ENCODE data around the gene FAM240A.

Gene FAM240A

GRCh38 chr3:46624975-46625490 is 12.7 kb downstream of the FAM240A start:
- in situ Hi-C loops (cut with MboI; ENCODE audit: low sequenced_read_pairs) = no loop called here

DNA sequence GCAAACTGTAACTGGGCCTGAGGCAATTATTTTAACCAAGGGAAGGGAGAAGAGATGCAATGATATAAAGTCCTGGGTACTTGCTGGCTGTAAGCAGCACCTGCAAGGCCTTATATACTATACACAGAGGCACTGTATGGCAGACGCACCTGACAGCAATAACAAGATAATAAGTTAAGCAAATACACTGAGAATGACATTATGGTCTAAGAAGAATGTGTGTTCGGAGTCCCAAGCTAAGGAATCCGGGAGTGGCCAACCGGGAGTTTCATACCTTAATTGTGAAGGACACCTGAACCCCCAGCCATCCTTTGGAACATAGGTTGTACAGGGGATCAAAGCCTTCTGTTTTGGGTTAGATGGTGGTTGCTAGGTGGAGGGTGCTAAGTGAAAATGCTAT is 13.7 kb downstream of the FAM240A start:
- in situ Hi-C loops (cut with MboI; ENCODE audit: low sequenced_read_pairs) = no loop called here

- in situ Hi-C loops (cut with MboI; ENCODE audit: low sequenced_read_pairs) = no loop called here
Observed at GRCh38 chr3:46627078-46627477, 14.8 kb downstream of the FAM240A start.

- in situ Hi-C loops (cut with MboI; ENCODE audit: low sequenced_read_pairs) = no loop called here
Observed at GRCh38 chr3:46628901-46629369, 16.6 kb downstream of the FAM240A start.

DNA sequence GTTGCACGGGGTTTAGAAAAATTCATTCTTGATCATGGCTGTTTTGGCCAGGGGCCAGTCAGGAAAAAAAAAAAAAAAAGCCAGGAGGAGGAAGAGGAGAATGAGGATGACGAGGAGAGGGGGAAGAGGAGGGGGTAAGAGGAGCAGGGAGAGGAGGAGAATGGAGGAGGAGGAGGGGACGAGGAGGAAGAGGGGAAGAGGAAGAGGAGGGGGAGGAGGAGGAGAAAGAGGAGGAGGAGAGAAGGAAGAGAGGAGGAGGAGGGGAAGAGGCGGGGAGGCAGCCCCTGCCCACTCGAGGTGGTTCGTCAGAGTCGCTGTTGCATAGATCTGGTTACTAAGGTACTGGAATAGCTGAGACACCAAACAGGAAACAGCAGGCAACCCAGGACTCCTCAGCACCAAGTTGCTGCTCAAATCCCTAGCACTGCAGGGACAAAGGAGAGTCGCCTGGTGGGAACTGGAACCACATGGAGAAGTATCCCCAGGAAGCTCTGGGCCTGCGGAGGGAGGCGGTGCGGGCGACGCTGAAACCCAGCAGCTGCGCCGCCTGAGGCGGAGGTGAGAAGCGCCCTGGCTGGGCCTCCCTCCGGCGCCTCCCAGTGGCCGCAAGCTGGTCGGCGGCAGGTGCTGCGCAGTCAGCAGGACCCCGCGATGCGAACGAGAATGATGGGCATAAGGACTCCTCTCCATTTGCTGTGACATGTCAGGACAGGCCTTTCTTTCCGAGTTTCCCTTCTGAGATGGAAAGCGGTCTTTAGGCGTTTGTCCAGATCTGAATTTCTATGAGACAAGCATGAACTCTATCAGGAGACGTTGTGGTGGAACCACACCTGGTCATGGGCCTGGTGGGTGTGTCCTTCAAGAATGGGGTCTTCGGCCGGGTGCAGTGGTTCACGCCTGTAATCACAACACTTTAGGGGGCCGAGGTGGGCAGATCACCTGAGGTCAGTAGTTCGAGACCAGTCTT is 17.5 kb downstream of the FAM240A start:
- in situ Hi-C loops (cut with MboI; ENCODE audit: low sequenced_read_pairs) = no loop called here

GRCh38 chr3:46632792-46633191 is 20.5 kb downstream of the FAM240A start:
- in situ Hi-C loops (cut with MboI; ENCODE audit: low sequenced_read_pairs) = no loop called here

GRCh38 chr3:46634856-46635255 is 22.5 kb downstream of the FAM240A start:
- in situ Hi-C loops (cut with MboI; ENCODE audit: low sequenced_read_pairs) = no loop called here

DNA sequence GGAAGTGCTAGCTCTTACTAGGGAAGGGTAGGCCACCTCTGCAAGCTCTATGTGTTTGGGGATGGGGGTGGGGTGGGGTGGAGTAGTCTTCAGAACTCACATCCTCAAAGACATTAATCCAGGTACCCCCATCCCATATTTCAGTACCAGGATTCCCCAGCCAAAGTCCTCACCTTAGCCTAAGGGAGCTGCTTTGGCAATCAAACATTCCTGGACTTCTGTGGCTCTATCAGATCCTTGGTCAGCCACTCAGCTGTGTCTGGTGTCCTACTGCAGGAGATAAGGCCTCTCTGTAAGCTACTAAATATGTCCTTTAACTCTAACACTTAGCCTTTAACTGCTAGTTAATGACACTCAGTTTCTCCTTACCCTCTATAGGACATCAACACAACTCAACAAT is 26.9 kb downstream of the FAM240A start:
- in situ Hi-C loops (cut with MboI; ENCODE audit: low sequenced_read_pairs) = no loop called here

DNA sequence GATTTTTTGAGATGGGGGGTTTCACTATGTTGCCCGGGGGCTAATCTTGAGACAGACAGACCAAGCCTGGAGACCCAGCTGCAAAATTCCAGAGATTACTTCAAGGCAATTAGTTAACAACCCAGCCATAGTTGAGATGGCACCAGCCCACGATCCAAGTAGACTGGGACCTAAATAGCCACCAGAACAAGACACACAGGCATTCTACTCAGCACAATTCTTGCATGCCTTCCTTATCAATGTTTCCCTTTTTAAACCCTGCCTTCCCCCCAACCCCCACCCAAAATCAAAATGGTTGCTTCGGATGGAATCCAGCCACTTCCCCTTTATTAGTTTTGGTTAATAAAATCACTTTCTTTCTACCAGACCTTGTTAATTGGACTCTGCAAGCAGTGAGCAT is 28.6 kb downstream of the FAM240A start:
- in situ Hi-C loops (cut with MboI; ENCODE audit: low sequenced_read_pairs) = no loop called here

GRCh38 chr3:46642971-46643370 is 30.6 kb downstream of the FAM240A start:
- in situ Hi-C loops (cut with MboI; ENCODE audit: low sequenced_read_pairs) = no loop called here

DNA sequence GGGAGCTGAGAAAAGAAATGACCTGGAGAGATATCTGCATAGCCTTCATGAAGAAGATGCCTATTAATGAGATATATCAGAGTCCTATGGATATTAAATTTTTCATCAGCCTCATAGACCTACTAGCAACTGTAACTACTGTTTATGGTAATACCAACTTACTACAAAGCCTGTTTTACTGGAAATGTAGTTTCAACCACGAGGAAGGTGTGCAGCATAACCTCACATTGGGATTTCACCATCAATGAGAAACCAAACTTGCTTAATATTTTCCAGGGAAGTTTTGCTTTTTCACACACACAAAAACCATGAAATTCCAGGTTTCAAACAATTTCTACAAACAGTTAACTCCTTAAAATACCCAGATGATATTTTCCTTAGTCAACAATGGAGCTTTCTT is 31.4 kb downstream of the FAM240A start:
- in situ Hi-C loops (cut with MboI; ENCODE audit: low sequenced_read_pairs) = no loop called here

GRCh38 chr3:46646700-46647099 is 34.4 kb downstream of the FAM240A start:
- in situ Hi-C loops (cut with MboI; ENCODE audit: low sequenced_read_pairs) = no loop called here

- in situ Hi-C loops (cut with MboI; ENCODE audit: low sequenced_read_pairs) = no loop called here
Observed at GRCh38 chr3:46648096-46648495, 35.8 kb downstream of the FAM240A start.

- in situ Hi-C loops (cut with MboI; ENCODE audit: low sequenced_read_pairs) = no loop called here
Observed at GRCh38 chr3:46649436-46649835, 37.1 kb downstream of the FAM240A start.

- in situ Hi-C loops (cut with MboI; ENCODE audit: low sequenced_read_pairs) = no loop called here
Observed at GRCh38 chr3:46651084-46651483, 38.8 kb downstream of the FAM240A start.

- in situ Hi-C loops (cut with MboI; ENCODE audit: low sequenced_read_pairs) = no loop called here
Observed at GRCh38 chr3:46655271-46655670, 42.9 kb downstream of the FAM240A start.

- in situ Hi-C loops (cut with MboI; ENCODE audit: low sequenced_read_pairs) = no loop called here
Observed at GRCh38 chr3:46656778-46657556, 44.6 kb downstream of the FAM240A start.

DNA sequence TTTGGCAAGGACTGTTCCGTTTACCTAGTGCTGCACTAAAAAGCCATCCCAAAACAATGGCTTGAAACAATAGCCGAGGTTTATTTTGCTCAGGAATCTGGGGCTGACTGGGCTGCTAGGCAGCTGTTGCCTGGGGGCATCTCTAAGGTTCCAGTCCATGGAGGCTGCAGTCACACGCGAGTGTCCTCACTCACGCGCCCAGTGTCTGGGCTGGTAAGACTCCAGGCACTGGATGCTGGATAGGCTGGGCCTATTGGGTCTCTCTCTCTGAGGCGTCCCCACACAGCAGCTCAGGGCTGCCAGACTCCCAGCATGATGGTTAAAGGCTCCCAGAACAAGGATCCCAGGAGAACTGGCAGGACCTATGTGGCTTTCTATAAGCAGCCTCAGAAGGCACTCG is 47.0 kb downstream of the FAM240A start:
- in situ Hi-C loops (cut with MboI; ENCODE audit: low sequenced_read_pairs) = no loop called here

DNA sequence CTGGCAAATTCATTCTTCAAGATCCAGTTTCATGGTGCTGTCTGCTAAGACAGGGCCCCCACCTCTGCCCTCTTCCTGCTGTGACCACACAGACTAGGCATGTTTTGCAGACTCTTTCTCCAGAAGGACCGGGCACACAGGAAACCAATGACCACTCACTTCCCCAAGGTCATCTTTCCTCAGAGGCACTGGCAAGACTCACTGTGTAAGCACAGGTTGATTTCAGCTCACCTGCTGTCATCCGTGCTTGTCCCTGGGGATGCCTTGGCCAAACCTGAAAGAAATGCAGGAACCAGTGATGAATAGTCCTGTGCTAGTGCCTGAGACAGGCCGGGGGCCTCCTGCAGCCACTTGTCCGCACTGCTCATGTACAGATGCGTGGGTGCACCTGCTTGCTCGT is 47.7 kb downstream of the FAM240A start:
- in situ Hi-C loops (cut with MboI; ENCODE audit: low sequenced_read_pairs) = no loop called here

GRCh38 chr3:46660543-46661523 is 48.5 kb downstream of the FAM240A start:
- in situ Hi-C loops (cut with MboI; ENCODE audit: low sequenced_read_pairs) = no loop called here
